ENCODE data around the gene SAMD14. TPM values are rescaled to one million over a fixed set of nuclear protein-coding genes. Genes with fewer than 3 reads are reported as not detected.
A peak's percentile ranks its signal among the peaks of the same experiment; 100 is the strongest.

The SAMD14 gene
- total and polyA plus RNA-seq, 2 of the 4 experiments (the other 2 are of a cell fraction) = 1.4 to 6.2 TPM

DNA sequence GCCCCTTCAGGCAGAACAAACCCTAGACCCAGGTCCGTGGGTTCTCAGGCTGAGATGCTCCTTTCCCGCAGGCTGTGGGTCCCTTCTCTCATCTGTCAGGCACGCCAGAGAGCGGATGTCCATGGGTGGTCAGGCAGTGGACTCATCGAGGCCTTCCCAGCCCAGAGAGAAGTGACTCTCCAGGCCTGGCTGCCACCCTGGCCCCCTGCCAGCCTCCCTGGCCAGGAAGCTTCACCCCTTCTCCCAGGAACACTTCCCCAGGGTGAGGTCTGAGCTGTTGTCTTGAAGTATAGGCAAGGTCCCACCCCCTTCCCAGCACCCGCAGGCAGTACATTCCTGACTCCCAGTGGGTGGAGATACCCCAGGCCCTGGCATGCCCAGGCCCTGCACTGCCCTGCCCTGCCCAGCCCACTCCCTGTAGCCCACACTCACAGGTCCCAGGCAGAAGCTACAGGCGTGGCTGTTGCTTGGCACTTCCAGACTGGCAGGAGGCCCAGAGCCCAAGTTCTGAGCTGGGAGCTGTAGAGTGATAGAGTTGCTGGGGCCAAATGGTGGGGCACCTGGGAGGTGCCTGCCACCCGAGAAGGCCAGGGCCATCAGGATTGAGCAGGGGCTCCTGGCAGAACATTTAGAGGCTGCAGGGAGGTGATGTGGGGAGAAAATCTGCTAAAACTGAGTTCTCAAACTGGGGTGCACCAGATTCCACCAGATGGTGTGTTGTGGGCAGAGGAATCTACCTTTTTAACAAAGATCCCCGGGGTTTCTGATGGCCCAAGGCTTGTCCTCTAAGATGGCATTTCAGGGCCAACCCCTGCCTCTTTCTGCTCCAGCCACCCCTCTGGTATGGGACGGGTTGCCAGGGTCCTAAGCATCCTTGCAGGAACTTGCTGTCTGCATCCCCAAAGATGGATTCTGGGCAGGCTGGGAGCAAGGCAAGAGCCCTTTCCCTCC is 67.4 kb downstream of the SAMD14 start:
- peaks cover 32 to 95% of the 10 kb centered on the region in 2 experiments; a peak in 3 of 4 replicates for H3K79me1 ChIP-seq (ENCODE audit: low read depth in 1 of 2, low read length in 2 of 2)
- 71% methylated on average over 4 of the region's 10 CpGs; no CpG with 5 or more reads in 1 of the 2 experiments for WGBS, 2 experiments (ENCODE audit: extremely low coverage in 2 of 2, insufficient read length in 1 of 2)
- intact Hi-C loops (cut with micrococcal nuclease) (loop anchor here (10.0 kb wide), 1 partner anchor 868 kb away; no protein-coding TSS in a partner anchor), in situ Hi-C loops (cut with MboI; ENCODE audit: low sequenced_read_pairs) (no loop called here), dilution Hi-C loops (cut with HindIII; ENCODE audit: low sequenced_read_pairs, unreplicated experiment) (no loop called here)
- H4K5ac ChIP-seq (ENCODE audit: low read depth, low read length) = peak overlapping the region; percentile 38; the same call in 1 of the 2 replicates
- peak overlapping the region; percentile 84 for H3K14ac ChIP-seq (replicated peaks; ENCODE audit: low read depth, low read length)
- peak overlapping the region; percentile 97 for H2BK20ac ChIP-seq (ENCODE audit: low read depth, low read length)
- BruUV-seq (replicated peaks) = no TSS peak
- H3K9ac ChIP-seq (ENCODE audit: low read depth, low read length) = peak overlapping the region; percentile 43
- peak overlapping the region; percentile 75 for H3K56ac ChIP-seq (ENCODE audit: extremely low read depth, insufficient read depth, low read length)
- H4K91ac ChIP-seq (ENCODE audit: insufficient read depth, low read depth, low read length) = peak overlapping the region; percentile 99
- H2AFZ ChIP-seq (replicated peaks; ENCODE audit: low read length, poor library complexity) = peak overlapping the region; percentile 39
- peak overlapping the region; percentile 86 to 99 for H4K8ac ChIP-seq (ENCODE audit: low read depth in 2 of 2, low read length in 2 of 2)
- no peaks in the 10 kb centered on the region for H3K36me3 ChIP-seq (ENCODE audit: control insufficient read depth, insufficient read depth, low read length)
- H2BK120ac ChIP-seq (ENCODE audit: low read depth, low read length) = peak overlapping the region; percentile 99
- peaks cover 72% of the 10 kb centered on the region for H3K4me1 ChIP-seq (ENCODE audit: control insufficient read depth, insufficient read depth, low read length)
- ATAC-seq (ENCODE audit: low read depth) (peak; percentile 27), DNase-seq (peak; percentile 73)
- POLR2A ChIA-PET (ENCODE audit: unreplicated experiment) = no interaction called here
- H3K9me3 ChIP-seq (ENCODE audit: control insufficient read depth, insufficient read depth, low read length) = no peaks in the 10 kb centered on the region
- no peaks in the 10 kb centered on the region for H3K27me3 ChIP-seq (ENCODE audit: control insufficient read depth, insufficient read depth, low read length)
- H3K4ac ChIP-seq (ENCODE audit: low read depth, low read length) = peak overlapping the region; percentile 99
- H2AK5ac ChIP-seq (ENCODE audit: low read depth, low read length) = peak overlapping the region; percentile 100
- H4K20me1 ChIP-seq (ENCODE audit: insufficient read depth, low read length) = peaks cover 4% of the 10 kb centered on the region; the same call in 1 of the 2 replicates
- peak overlapping the region; percentile 93 for H2BK5ac ChIP-seq (ENCODE audit: low read depth, low read length, poor library complexity, severe bottlenecking)
- CTCF ChIA-PET = no interaction called here
- peak overlapping the region; percentile 96; the same call in 2 of the 3 replicates for H2BK15ac ChIP-seq (ENCODE audit: low read depth, low read length)
- peaks cover 63% of the 10 kb centered on the region for H3K9me1 ChIP-seq (ENCODE audit: insufficient read depth, low read length)
- H3K18ac ChIP-seq (ENCODE audit: low read depth, low read length) = peak overlapping the region; percentile 39; the same call in 1 of the 2 replicates
- TF ChIP-seq CHD1 (IDR thresholded peaks at IDR 0.05; ENCODE audit: low read depth, low read length) (no peak), RAD21 (IDR thresholded peaks at IDR 0.05; ENCODE audit: low read length) (no peak), RFX5 (IDR thresholded peaks at IDR 0.05; ENCODE audit: low read depth, low read length) (no peak), MAFK (IDR thresholded peaks at IDR 0.05; ENCODE audit: low read depth, low read length) (no peak), SMC3 (IDR thresholded peaks at IDR 0.05; ENCODE audit: low read depth, low read length) (no peak), FOS (IDR thresholded peaks at IDR 0.05; ENCODE audit: low read depth, low read length) (no peak), POLR2A (IDR thresholded peaks at IDR 0.05; ENCODE audit: low read depth, low read length) (0 out of 2 replicates have a peak, but pooled peaks have one; percentile 2)
- TF ChIP-seq, protein P1, sequence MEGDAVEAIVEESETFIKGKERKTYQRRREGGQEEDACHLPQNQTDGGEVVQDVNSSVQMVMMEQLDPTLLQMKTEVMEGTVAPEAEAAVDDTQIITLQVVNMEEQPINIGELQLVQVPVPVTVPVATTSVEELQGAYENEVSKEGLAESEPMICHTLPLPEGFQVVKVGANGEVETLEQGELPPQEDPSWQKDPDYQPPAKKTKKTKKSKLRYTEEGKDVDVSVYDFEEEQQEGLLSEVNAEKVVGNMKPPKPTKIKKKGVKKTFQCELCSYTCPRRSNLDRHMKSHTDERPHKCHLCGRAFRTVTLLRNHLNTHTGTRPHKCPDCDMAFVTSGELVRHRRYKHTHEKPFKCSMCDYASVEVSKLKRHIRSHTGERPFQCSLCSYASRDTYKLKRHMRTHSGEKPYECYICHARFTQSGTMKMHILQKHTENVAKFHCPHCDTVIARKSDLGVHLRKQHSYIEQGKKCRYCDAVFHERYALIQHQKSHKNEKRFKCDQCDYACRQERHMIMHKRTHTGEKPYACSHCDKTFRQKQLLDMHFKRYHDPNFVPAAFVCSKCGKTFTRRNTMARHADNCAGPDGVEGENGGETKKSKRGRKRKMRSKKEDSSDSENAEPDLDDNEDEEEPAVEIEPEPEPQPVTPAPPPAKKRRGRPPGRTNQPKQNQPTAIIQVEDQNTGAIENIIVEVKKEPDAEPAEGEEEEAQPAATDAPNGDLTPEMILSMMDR (conservative IDR thresholded peaks at IDR 0.05; ENCODE audit: low read depth, low read length) = no peak
- peak overlapping the region; percentile 94 for H3K27ac ChIP-seq (ENCODE audit: insufficient read depth, low read length)
- H3K4me3 ChIP-seq (ENCODE audit: insufficient read depth, low read depth, low read length) = no peak overlapping the region
- H2AK9ac ChIP-seq (replicated peaks; ENCODE audit: low read depth, low read length, poor library complexity) = peak overlapping the region; percentile 95
- no peak overlapping the region for H3K4me2 ChIP-seq (ENCODE audit: low read depth, low read length)
- peak overlapping the region; percentile 89 for H3K23ac ChIP-seq (ENCODE audit: low read depth, low read length)
